ENCODE measurements around the gene ITPK1.

ITPK1 gene

DNA sequence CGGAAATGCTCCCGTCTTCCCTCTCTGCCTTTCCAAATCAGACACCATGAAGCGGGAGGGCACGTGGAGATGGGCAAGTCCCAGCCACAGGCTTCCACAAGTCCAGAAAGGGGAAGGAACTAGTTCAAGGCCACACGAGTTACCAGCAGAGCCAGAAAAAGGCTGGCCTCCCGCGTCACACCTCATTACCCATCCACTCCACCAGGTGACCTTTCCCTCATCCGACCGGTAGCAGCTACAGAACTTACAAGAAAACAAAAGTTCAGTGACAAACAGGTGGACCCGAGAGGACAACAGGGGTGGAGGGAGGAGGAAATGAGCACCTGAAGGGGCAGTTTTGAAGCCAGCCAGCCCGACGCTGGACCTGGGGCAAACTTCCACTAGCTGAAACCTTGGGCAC is 145.9 kb downstream of the ITPK1 start:
- Histone ChIP-seq H3K27me3 (ENCODE audit: control insufficient read depth, insufficient read depth, low read length) (no peaks in the 10 kb centered on the region), H3K27ac (ENCODE audit: low read depth, low read length) (no peak overlapping the region), H3K36me3 (ENCODE audit: control insufficient read depth, insufficient read depth, low read length) (peaks cover 3% of the 10 kb centered on the region), H3K4me3 (ENCODE audit: low read length) (no peak overlapping the region), H3K4me1 (ENCODE audit: control insufficient read depth, insufficient read depth, low read length) (peaks cover 21% of the 10 kb centered on the region), H3K9ac (ENCODE audit: low read length) (no peak overlapping the region)

GRCh38 chr14:92969430-92969829 is 146.3 kb downstream of the ITPK1 start:
- Histone ChIP-seq H3K27ac (ENCODE audit: low read depth, low read length) (no peak overlapping the region), H3K9ac (ENCODE audit: low read length) (no peak overlapping the region)

GRCh38 chr14:92968291-92969020 is 147.3 kb downstream of the ITPK1 start:
- peaks cover 3% of the 10 kb centered on the region for H3K36me3 ChIP-seq (ENCODE audit: control insufficient read depth, insufficient read depth, low read length)
- no peak overlapping the region for H3K9ac ChIP-seq (ENCODE audit: low read length)
- H3K4me1 ChIP-seq (ENCODE audit: control insufficient read depth, insufficient read depth, low read length): peaks cover 23% of the 10 kb centered on the region
- no peaks in the 10 kb centered on the region for H3K27me3 ChIP-seq (ENCODE audit: control insufficient read depth, insufficient read depth, low read length)
- no peak overlapping the region for H3K4me3 ChIP-seq (ENCODE audit: low read length)
- H3K27ac ChIP-seq (ENCODE audit: low read depth, low read length): no peak overlapping the region

More at GRCh38 chr14:92969430-92969829, 146.3 kb downstream of the ITPK1 start:
- peaks cover 25% of the 10 kb centered on the region for H3K4me1 ChIP-seq (ENCODE audit: control insufficient read depth, insufficient read depth, low read length)
- H3K4me3 ChIP-seq (ENCODE audit: low read length): no peak overlapping the region
- H3K27me3 ChIP-seq (ENCODE audit: control insufficient read depth, insufficient read depth, low read length): no peaks in the 10 kb centered on the region
- H3K36me3 ChIP-seq (ENCODE audit: control insufficient read depth, insufficient read depth, low read length): peaks cover 3% of the 10 kb centered on the region

DNA sequence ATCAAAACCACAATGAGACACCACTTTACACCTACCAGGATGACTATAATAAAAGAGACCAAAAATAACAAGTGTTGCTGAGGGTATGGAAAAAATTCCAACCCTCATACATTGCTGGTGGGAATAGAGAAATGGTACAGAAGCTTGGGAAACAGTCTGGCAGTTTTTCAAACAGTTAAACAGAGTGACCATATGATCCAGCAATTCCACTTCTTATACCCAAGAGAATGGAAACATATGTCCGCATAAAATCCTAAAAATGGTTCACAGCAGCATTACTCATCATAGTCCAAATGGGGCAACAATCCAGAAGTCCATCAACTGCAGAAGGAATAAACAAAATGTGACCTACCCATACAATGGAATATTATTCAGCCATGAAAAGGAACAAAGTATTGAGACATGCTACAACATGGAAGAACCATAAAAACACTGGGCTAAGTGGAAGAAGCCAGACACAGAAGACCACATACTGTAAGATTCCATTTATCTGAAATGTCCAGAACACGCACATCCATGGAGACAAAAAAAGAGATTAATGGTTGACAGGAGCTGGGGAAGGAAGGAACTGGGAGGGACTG is 148.3 kb downstream of the ITPK1 start:
- Histone ChIP-seq H3K36me3 (ENCODE audit: control insufficient read depth, insufficient read depth, low read length) (peaks cover 3% of the 10 kb centered on the region), H3K27me3 (ENCODE audit: control insufficient read depth, insufficient read depth, low read length) (no peaks in the 10 kb centered on the region), H3K9ac (ENCODE audit: low read length) (no peak overlapping the region), H3K4me1 (ENCODE audit: control insufficient read depth, insufficient read depth, low read length) (peaks cover 24% of the 10 kb centered on the region), H3K4me3 (ENCODE audit: low read length) (no peak overlapping the region), H3K27ac (ENCODE audit: low read depth, low read length) (no peak overlapping the region)

GRCh38 chr14:92965281-92965680 is 150.4 kb downstream of the ITPK1 start:
- Histone ChIP-seq H3K27me3 (ENCODE audit: control insufficient read depth, insufficient read depth, low read length) (no peaks in the 10 kb centered on the region), H3K27ac (ENCODE audit: low read depth, low read length) (peak overlapping the region; percentile 75), H3K4me1 (ENCODE audit: control insufficient read depth, insufficient read depth, low read length) (peaks cover 20% of the 10 kb centered on the region), H3K4me3 (ENCODE audit: low read length) (no peak overlapping the region), H3K36me3 (ENCODE audit: control insufficient read depth, insufficient read depth, low read length) (peaks cover 9% of the 10 kb centered on the region), H3K9ac (ENCODE audit: low read length) (no peak overlapping the region)

DNA sequence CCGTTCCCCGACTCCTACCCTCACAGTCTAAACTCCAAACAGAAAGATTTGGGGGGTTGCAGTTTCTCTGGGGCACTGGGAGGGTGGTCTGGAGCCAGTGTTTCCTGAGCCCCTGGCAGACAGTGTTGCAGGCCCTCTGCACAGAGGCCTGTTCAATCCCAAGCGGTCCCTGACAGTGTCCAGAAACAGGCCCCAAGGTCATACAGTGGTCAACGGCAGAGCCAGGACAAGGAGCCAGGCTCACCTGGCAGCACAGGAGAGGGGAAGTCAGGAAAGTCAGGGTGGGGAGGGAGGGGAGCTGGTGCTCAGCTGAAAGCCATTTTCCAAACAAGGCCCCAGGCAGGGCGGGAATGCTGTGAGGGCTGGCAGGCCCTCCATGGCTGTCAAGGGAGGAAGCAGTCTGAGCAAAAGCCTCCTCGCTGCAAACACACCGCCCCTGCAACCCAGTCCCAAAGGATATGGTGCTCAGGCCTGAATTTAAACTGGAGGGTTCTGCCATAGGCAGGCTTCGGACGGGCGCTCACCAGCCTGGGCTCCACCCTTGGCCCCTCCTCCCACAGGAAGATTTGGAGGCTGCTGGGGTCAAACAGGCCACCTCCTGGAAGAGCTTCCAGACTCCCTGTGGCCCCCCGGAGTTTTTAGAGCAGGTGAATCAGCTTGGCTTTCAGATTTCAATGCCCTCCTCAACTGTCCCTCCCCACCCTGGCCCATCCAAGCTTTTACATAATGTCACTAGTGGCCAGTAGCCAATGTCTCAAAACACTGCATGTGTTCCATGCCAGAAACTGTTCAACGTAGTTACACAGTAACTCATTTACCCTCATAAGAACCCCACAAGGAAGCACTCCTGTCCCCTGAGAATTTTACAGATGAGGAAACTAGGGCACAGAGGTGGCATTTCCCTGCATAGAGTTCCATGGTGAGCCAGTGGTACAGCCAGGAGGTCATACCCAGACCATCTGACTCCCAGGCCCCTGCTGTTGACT is 151.3 kb downstream of the ITPK1 start:
- Histone ChIP-seq H3K4me1 (ENCODE audit: control insufficient read depth, insufficient read depth, low read length) (peaks cover 20% of the 10 kb centered on the region), H3K4me3 (ENCODE audit: low read length) (no peak overlapping the region), H3K36me3 (ENCODE audit: control insufficient read depth, insufficient read depth, low read length) (peaks cover 9% of the 10 kb centered on the region), H3K27ac (ENCODE audit: low read depth, low read length) (peak overlapping the region; percentile 75), H3K27me3 (ENCODE audit: control insufficient read depth, insufficient read depth, low read length) (no peaks in the 10 kb centered on the region), H3K9ac (ENCODE audit: low read length) (no peak overlapping the region)

DNA sequence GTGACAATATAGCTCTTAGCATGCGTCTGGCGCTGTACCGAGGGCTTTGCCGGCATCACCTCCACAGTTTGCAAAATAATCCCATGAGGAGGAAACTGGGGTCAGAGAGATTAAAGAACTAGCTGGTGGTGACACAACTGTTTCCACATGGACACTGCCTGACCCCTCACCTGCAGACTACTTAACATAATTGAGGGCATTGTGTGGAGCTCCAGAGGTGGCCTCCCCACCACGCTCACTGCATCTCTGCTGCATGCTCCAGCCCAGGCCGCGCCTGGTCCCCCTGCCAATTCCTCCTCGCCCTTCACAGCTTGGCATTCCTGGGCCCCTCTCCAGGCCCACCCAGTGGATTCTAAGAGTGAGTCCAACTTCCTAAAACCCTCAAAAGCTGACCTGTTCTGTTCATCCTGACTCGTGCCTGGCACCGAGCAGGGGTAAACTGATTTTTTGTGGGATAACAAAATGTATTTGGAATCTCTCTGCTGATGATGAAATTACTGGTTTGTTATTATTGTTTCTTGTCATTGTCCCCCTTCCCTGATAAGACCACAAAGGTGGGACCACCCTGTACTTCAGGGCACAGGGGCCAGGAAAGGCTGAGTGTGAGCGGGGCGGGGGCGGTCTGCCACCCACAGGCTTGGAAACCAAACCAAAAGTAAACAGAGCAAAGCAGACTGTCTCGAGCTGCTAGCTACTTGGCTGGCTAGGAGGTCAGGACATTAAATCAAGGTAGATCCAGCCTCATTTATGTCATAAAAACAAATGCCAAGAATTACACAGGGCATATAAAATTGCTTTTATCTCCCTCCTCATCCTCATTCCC is 152.2 kb downstream of the ITPK1 start:
- H3K27ac ChIP-seq (ENCODE audit: low read depth, low read length): peak overlapping the region; percentile 75

DNA sequence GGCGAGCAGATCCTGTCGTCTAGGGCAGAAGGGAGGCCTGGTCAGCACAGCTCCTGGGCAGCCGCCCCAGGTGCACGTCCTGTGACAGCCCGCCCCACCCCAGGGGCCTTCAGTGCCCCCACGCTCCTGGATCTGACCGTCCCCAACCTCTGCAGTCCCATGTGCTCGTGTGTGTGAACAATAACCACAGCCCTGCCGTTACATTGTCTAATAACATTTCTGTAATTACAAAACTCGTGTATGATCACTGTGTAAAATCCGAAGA is 153.0 kb downstream of the ITPK1 start:
- H3K4me3 ChIP-seq (ENCODE audit: low read length): no peak overlapping the region
- no peak overlapping the region for H3K27ac ChIP-seq (ENCODE audit: low read depth, low read length)
- peaks cover 20% of the 10 kb centered on the region for H3K4me1 ChIP-seq (ENCODE audit: control insufficient read depth, insufficient read depth, low read length)

More for the DNA sequence above, 152.2 kb downstream of the ITPK1 start:
- H3K9ac ChIP-seq (ENCODE audit: low read length): no peak overlapping the region
- H3K36me3 ChIP-seq (ENCODE audit: control insufficient read depth, insufficient read depth, low read length): peaks cover 9% of the 10 kb centered on the region
- H3K4me3 ChIP-seq (ENCODE audit: low read length): no peak overlapping the region
- H3K4me1 ChIP-seq (ENCODE audit: control insufficient read depth, insufficient read depth, low read length): peaks cover 20% of the 10 kb centered on the region
- no peaks in the 10 kb centered on the region for H3K27me3 ChIP-seq (ENCODE audit: control insufficient read depth, insufficient read depth, low read length)

DNA sequence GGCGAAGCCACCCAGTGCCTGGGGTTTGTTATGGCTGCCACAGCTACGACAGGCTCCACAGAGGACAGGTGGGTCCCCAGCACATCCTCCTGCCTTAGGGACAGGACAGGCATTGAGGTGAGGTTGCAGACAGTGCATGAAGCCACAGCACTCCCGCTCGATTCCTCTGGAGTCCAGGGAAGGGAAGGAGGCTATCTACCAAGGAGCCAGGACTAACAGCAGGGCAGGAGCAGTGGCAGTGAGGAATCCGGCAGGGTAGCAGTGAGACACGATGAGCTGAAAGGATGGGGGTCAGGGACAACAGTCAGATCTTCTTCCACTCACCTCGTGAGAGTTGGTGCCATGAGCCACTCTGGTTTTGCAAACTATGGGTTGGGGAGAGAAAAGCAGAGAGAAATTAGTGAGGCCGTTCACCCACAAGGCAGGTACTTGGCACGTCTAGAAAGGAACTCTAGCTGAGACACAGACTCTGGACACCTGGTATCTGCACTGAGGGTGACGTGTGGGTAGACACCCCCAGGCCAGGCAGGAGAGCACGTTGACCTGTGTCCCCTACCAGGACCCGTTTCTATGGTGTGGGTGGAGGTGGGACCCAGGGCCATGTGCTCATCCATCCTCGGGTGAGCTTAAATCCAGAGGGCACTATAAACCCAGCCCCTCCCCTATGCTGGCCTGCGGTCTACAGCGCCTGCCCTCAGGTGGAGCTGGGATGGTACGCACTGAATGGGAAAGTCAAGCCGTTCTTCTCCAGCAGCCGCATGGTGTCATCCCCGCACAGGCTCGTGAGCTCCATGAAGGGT is 153.5 kb downstream of the ITPK1 start:
- no peak overlapping the region for H3K9ac ChIP-seq (ENCODE audit: low read length)
- peaks cover 20% of the 10 kb centered on the region for H3K4me1 ChIP-seq (ENCODE audit: control insufficient read depth, insufficient read depth, low read length)
- no peaks in the 10 kb centered on the region for H3K27me3 ChIP-seq (ENCODE audit: control insufficient read depth, insufficient read depth, low read length)
- H3K4me3 ChIP-seq (ENCODE audit: low read length): no peak overlapping the region
- peaks cover 14% of the 10 kb centered on the region for H3K36me3 ChIP-seq (ENCODE audit: control insufficient read depth, insufficient read depth, low read length)
- no peak overlapping the region for H3K27ac ChIP-seq (ENCODE audit: low read depth, low read length)

More for the DNA sequence above, 153.0 kb downstream of the ITPK1 start:
- Histone ChIP-seq H3K27me3 (ENCODE audit: control insufficient read depth, insufficient read depth, low read length) (no peaks in the 10 kb centered on the region), H3K9ac (ENCODE audit: low read length) (no peak overlapping the region), H3K36me3 (ENCODE audit: control insufficient read depth, insufficient read depth, low read length) (peaks cover 9% of the 10 kb centered on the region)

DNA sequence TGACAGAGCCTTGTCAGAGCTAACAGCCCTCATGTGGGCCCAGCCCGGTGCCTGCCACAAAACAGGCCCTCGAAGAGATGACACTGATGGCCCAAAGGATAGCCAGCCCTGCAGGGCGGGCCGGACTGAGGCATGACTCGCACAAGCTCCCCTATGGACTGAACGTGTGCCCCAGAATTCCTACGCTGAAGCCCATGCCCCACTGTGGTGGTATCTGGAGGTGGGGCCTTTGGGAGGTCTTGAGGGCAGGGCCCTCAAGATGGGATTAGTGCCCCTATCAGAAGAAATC is 154.2 kb downstream of the ITPK1 start:
- H3K27me3 ChIP-seq (ENCODE audit: control insufficient read depth, insufficient read depth, low read length): no peaks in the 10 kb centered on the region
- H3K36me3 ChIP-seq (ENCODE audit: control insufficient read depth, insufficient read depth, low read length): peaks cover 15% of the 10 kb centered on the region
- no peak overlapping the region for H3K27ac ChIP-seq (ENCODE audit: low read depth, low read length)
- H3K4me1 ChIP-seq (ENCODE audit: control insufficient read depth, insufficient read depth, low read length): peaks cover 20% of the 10 kb centered on the region
- no peak overlapping the region for H3K9ac ChIP-seq (ENCODE audit: low read length)
- H3K4me3 ChIP-seq (ENCODE audit: low read length): no peak overlapping the region

DNA sequence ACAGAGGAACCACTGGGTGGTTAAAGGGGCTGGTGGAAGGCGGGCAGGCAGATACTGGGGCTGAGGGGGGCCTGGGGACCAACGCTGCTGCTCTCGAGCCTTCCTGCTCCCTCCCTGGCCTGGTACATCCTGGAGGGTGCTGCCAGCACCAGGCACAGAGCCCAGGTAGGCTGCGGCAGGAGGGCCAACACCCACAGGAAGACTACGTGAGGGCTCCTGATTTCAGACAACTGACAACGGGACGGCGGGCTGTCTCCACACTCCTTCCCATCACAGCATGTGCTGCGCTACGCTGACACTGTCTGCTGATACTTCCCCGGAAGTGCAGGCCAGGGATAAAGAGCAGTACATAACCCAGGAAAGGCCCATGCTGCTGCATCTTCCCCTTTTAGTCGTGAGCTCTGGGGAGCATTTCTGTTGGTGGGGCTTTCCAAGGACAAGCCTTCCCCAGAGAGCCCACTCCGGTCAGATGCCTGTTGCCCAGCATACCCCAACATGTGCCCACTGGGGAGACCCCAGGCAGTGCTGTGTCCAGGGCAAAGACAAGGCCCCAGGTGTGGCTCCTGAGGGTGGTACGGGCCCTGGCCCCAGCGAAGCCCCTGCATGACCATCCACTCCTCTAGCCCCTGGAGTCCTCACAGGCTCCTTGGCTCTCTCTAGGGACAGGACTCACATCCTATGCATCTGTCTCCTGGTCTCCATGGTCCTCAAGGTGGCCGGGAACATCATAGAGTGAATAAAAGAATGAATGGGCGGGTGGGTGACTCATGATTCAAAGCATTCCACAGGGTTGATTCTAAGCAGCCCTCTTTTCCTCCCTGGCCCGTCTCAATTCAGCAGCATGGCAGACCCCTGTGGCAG is 154.8 kb downstream of the ITPK1 start:
- Histone ChIP-seq H3K27me3 (ENCODE audit: control insufficient read depth, insufficient read depth, low read length) (no peaks in the 10 kb centered on the region), H3K9ac (ENCODE audit: low read length) (no peak overlapping the region), H3K4me3 (ENCODE audit: low read length) (no peak overlapping the region), H3K36me3 (ENCODE audit: control insufficient read depth, insufficient read depth, low read length) (peaks cover 15% of the 10 kb centered on the region), H3K4me1 (ENCODE audit: control insufficient read depth, insufficient read depth, low read length) (peaks cover 20% of the 10 kb centered on the region), H3K27ac (ENCODE audit: low read depth, low read length) (no peak overlapping the region)

Data from rectal smooth muscle tissue (tissue), 1 donor.